NCI-H1694 (cell line): ENCODE results near the gene GNAS.

Source experiments
- DNase-seq: peaks from one replicate; lab custom pipeline; 2025; lab: John Stamatoyannopoulos, UW

The GNAS gene

DNA sequence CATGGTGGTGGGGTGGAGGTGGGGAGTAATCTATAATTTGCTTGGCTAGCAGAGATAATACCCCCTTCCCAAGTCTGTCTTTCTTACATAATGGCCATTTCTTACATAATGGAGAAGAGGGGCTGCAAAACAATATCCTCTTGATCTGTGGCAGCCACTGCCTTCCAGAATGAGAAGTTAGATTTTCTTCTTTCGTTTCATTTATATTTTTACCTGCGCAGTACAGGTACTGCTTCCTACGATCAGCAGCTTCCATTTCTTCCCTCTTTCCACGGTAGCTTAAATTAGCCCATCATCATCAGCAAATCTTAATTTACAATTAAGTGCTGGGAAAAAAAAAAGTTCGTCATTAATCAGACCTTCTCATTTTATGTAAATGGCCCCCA, 30.2 kb downstream of the GNAS start:
- DNase-seq, result no peak

DNA sequence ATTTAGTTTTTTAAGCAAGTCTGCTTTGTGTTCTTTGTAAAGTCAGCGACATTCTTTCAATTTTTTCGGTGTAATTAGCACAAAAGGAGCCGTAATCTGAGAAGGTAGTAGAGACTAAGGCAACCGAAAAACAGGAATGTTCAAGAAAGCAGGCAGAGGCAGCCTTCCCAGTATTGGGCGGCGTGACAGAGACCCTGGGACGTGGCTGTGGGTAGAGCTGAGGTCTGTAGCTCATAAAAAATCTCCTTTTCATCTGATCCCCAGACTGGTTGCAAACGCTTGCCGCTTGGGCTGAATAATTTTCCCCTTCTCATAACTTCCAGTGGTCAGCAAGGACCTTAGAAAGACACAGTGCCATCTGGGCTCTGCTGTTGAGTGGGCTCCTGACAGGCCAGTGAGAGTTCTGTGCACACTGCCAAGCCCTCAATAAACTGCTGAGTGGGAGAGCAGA, 30.8 kb downstream of the GNAS start:
- no peak for DNase-seq

DNA sequence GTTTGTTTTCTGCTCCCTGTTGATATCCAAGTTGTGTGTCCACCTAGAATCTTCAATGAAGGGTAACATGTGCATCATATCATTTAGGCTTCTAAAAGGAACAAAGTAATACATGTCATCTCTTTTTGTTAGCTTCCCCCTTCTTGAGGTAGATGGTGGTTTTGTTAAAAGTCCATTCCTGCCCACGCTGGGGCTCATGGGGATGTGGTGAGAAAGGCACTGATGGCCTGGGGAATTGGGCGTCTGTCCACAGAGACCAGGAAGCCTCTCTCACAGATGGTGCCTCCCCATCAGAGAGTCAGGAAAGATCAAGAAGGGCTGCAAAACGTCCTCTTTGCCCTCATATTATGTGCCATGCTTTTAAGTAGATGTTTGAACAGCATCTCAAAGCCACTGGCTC, 32.5 kb downstream of the GNAS start:
- DNase-seq, result no peak

DNA sequence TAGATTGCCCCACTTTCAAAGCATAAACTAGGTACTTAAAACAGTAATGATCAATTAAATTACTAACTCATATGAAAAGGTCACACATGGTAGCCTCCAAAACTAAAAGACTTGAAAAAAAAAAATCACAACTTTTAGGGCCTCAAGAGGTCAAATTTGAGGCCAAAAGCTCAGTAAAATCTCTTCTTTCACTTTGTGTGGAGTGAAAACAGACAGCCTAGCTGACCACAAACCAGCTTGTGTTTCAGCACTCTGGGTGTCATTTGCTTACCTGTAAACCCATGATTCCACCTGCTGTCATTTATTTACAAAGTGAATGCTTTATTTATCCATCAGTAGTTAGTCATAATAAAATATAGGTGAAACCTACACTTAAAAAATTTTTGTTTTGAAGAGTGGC, 34.0 kb downstream of the GNAS start:
- no peak for DNase-seq

DNA sequence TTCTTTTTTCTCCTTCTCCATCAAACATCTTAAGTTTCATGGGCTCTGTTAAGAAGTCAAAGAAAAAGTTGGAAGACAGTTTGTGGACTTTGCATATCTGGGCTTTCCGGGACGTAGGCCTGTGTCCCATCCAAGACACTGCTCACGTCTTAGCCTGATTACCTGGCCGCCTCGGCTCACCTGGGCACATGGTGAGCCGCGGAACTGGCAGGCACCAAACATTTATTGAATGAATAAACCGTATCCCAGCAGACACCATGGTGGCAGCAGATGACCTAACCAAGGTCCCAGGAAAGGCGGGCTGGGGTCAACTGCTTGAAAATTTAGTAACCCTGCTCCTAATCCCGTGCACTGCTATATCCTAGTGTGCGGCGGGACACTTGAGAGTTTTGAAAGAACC, 35.6 kb downstream of the GNAS start:
- no peak for DNase-seq

DNA sequence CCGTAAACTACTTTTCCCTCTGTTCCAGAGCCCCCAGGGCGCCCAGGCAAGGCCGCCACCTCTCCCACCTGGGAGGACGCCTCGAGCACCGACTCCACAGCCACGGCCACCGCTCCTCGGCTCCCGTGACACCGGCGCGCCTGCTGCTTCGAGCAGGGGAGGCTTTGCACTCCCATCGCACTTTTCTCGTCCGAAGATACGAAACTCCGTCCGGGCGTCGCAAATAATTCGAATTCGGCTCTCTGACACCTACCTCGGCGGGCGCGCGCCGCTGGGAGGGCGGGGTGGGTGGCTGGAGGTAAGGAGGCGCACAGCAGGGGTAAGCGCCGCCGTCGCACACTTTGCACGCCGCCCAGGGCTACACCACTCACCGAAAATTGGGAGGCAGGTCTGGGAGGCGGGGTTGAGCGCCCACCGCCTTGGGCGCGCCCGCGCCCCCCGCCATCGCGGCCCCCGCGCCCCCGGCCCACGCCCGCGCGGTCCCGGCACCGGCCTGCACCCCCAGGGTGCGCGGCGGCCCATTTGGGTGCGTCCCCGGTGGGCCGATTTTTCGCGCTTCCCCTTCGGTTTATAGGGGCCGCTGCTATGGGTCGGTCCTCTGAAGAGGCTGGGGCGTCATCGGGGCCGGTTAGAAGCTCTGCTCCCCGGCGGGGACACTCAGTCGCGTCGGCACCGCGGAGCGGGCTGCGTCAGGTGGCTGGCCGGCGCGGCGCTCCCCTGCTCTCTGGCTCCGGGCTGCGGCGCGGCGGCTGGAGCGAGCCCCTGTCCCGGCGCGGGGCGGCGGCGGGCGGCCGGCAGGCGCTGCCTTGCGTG, 36.2 kb downstream of the GNAS start:
- peak; percentile 53 for DNase-seq

DNA sequence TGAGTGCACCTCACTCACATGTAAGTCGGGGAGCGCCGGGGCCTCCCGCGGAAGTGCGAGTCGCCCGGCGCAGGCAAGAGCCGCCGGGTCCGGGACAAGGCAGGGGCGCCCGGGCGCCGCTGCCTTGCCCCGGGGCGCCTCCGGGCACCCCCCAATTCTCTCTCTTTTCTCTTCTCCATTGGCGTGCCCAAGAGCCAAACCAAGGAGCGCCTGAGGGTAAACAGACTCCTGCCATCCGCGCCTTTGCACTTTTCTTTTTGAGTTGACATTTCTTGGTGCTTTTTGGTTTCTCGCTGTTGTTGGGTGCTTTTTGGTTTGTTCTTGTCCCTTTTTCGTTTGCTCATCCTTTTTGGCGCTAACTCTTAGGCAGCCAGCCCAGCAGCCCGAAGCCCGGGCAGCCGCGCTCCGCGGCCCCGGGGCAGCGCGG, 36.8 kb downstream of the GNAS start:
- DNase-seq, result no peak

DNA sequence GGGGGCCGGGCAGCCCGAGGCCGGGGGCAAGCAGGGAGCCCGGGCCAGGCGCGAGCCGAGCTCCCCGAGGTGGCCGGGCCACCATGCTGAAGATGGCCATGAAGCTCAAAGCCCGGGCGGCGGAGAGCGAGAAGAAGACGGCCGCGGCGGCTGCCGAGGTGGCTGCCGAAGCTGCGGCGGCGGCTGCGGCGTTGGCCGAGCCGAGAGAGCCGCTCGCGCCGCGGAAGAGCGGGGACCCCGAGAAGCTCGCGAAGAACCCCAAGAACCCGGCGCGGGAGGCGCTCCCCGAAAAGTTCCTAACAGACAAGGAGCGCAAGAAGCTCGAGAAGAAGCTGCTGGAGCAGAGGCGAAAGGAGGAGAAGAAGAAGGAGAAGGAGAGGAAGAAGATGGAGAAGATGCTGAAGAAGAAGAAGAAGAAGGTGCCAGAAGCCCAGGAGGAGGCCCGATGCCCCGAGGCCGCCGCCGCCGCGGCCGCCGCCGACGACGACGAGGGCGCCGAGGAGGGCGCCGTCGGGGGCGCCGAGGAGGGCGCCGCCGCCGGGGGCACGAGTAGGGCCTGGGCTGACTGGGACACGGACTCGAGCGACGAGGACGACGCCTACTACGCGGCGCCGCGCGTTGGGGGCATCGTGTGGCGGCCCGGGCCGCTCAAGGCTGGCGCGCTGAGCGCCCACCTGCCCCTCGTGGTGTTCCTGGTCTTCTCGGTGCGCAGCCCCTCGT, 37.4 kb downstream of the GNAS start:
- no peak for DNase-seq

DNA sequence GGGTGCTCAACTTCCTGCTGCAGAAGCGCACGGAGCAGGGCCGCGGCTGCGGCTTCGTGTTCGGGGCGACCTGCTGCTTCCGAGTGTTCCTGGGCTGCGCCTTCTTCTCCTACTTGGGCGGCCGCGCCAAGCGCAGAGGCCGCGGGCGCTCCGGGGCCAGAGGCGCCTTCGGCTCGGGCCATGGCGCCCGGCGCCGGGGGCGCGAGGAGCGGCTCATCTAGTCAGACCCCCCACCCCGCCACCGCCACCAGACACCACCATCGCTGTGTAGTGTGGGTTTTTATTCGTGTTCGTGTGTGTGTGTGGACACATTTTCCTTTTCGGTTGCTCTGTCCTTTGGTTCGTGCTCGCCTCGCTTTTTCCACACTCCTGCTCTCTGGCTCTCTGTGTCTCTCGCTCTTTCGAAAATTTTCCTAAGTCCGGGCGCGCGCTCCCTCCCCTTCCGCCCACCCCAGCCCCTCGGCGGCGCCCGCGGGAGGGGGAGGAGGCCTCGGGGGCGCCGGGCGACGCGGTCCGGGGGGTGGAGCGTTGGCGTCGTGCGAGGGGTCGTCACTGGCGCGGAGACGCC, 38.1 kb downstream of the GNAS start:
- DNase-seq, result peak; percentile 50

DNA sequence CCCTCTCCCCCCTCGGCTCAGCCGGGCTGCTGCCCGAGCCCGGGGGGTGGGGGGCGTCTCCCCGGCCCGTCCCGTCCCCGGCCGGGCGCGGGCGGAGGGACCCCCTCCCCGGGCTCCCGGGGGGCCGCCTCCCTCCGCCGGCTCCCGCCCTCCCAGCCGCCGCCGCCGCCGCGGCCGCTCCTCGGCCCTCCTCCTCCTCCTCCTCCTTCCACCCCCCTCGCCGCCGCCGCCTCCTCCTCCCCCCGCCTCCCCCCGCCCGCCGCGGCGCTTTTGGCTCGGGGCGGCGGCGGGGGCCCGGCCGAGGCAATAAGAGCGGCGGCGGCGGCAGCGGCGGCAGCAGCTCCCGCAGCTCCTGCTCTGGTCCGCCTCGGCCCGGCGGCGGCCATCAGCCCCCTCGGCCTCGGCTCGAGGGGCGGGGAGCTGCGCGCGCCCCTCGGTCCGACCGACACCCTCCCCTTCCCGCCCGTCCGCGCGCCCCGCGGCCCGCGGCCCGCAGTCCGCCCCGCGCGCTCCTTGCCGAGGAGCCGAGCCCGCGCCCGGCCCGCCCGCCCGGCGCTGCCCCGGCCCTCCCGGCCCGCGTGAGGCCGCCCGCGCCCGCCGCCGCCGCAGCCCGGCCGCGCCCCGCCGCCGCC, 38.7 kb downstream of the GNAS start:
- no peak for DNase-seq

DNA sequence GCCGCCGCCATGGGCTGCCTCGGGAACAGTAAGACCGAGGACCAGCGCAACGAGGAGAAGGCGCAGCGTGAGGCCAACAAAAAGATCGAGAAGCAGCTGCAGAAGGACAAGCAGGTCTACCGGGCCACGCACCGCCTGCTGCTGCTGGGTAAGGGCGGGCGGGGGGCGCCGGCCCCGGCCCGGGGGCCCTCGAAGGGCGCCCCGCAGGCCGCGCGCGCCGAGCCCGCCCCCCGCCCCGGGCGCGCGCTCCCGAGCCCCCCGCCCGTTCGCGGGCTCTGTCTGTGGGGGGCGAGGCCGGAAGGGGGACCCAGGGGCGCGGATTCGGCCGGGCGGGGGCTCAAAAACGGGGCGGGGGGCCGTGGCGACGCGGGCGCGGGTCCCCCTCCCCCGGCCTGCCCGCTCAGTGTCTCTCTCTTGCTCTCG, 39.2 kb downstream of the GNAS start:
- DNase-seq, result no peak

DNA sequence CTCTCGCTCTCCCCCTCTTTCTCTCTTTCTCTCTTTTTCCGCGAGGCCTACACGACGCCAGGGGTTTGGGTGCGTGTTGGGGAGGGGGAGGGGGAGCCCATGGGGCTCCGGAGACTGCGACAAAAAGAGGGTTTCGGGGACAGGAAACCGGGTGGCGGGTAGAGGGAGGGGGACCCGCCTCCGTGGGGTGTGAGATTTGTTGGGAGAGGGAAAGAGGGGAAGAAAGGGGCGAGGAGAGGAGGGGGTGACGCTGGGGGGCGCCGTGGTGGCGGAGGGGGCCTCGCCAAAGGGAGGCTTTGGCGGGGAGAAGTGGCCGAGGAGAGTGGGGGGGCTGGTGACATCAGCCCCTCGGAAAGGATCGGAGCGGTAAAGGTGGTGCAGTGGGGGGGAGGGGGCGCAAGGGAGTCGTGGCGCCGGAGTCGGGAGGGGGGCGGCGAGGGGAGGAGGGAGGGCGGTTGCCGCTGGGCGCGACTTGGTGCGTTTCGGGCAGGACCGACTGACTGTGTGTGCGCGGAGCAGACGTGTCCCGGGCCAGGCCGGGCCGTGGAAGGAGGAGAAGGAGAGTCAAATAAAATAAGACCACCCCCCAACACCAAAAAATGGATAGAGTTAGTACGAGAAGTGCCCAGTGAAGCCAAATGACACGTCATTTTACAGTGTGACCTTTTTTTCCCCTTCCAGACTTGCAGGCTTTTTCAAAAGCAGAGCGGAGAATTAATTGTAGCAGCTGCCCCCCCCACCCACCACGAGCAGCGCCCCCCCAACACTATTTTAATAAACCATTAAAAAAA, 39.8 kb downstream of the GNAS start:
- peak; percentile 37 for DNase-seq

DNA sequence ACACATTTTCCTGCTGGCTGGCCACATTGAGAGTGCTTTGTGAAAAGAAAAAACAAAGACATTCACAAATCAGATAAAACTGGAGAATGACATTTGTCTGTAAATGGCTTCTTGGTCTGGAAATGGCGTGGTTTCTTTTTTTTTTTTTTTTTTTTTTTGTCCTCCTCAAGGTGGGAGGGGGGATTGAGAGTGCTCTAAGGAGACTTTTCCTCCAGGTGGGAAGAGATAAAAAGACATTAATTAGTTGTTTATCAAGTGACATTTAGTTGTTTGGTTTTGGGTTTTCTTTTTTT, 40.4 kb downstream of the GNAS start:
- peak; percentile 20 for DNase-seq

DNA sequence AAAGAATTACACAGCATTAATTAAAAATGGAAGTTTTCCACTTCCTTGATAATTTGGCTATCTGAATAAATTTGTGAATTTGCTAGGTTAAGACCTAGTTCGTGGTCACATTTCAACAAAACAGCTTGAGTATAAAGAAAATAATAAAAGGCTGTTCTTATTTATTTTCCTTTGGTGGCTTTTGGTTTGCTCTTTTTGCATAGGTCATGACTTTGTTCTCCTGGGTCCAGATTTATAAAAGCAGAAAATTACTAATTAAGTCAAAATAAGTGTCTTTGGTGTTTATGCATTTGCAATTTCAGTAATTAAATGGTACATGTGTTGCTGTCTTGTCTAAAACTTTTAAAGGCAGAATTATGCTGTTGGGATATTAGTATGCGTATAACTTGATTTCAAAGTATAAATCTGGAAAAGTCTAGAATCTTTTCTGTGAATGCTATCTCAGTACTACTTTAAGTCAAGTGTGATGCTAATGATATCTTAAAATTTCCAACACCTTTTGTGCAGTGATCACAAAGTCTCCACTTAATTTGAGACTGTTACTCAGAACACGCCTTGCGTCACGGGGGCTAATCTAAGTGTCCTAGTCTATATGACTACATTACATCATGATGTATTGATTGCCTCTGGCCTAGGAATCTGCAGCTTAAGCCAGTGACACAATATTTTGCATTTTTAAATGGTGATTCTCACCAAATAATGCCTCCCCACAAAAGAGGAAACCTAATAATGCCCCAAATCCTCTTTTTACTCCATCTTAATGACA, 41.0 kb downstream of the GNAS start:
- no peak for DNase-seq

DNA sequence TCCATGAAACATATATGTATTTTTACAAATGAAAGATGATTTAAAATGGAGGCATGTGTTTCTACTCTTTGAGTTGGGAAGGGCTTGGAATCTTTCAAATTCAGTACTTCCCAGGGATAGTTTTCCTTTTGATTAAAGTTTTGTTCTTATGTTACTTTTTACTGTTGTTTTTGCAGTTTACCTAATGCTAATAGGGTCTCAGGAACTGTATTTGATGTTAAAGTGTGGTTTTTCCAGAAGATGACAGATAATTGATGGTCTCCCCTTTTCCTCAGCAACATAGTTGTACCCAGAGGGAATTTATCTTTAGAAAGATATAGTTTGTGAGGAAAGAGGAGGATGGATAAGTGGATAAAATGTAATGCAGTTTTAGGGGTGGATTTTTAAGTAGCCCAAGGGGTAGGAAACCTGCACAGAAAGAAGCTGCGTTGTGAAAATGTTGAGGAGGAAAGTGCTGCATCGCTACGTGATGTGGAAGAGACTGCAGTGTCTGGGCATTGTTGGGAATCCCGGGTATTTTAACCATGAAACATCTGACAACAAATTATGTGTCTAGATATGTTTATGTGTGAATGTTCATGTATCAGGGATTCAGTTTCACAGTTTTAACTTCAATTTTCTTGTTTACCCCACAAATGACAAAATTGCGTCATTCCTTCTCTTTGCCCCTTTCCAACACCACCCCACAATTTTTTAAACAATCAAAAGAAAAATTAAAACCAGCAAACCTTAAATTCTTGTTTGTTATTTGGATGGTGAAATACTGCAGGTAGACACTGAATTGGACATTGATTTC, 42.3 kb downstream of the GNAS start:
- DNase-seq, result no peak

DNA sequence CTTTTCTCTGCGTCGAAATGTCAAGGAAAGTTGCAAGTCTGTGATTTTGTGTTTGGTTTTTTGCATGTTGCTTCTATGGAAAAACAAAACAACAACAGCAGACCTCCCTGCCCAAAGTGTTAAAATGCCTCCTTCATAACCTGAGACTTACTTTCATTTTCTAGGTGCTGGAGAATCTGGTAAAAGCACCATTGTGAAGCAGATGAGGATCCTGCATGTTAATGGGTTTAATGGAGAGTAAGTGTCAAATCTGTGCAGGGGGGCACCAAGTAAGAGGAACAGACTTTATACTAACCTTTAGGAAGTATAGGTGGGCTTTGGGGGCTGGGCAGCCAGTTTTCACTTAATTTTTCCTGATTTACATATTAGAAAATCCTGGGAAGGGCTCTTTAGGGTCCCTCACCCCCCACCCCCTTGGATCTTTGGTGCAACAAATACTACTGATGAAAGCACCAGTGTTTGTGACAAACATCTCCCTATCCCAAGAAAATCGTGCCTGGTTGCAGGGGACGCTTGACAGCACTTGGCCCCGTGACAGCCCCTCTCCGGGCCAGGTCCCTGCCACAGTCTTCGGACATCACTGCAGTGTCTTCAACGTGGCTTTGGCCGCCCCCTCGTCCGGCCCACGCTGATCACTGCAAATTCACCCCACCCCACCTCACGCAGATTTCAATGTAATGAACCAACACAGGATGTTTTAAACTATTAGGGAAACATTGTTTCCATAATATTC, 43.1 kb downstream of the GNAS start:
- no peak for DNase-seq

DNA sequence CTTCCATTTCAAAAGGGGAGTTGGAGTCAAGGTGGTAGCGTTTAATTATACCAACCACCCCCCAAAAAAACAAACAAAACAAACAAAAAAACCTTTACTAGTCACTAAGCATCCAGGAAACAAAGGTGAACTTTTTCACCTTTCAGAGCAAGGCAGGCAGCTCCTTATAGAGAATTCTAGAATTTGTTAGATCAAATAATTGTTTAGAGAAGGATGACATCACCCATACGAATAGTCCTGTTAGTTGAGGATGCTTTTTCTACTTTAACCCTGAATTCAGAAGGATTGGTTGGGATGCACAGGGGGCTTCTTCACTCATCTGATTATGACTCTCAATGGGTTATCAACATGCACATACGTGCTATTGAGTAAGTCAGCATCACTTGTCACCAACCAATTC, 44.3 kb downstream of the GNAS start:
- DNase-seq, result no peak

DNA sequence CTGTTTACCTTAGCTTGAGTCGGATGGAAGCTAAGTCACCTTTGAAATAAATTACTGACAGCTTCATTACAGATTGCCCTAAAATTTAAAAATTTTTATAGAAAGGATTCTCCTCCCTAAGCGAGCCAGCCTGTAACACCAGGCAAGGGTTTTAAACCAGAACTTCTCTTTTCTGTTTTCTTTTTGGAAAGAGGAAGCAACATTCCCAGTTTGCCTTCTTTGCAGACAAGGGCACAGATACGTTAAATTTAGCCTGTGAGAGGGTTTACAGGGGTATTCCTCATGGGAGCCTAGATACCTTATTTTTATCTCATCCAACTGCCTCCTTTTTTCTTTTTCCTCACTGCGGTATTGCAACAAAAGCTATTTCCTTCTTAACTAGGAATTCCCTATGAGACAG, 45.0 kb downstream of the GNAS start:
- no peak for DNase-seq

DNA sequence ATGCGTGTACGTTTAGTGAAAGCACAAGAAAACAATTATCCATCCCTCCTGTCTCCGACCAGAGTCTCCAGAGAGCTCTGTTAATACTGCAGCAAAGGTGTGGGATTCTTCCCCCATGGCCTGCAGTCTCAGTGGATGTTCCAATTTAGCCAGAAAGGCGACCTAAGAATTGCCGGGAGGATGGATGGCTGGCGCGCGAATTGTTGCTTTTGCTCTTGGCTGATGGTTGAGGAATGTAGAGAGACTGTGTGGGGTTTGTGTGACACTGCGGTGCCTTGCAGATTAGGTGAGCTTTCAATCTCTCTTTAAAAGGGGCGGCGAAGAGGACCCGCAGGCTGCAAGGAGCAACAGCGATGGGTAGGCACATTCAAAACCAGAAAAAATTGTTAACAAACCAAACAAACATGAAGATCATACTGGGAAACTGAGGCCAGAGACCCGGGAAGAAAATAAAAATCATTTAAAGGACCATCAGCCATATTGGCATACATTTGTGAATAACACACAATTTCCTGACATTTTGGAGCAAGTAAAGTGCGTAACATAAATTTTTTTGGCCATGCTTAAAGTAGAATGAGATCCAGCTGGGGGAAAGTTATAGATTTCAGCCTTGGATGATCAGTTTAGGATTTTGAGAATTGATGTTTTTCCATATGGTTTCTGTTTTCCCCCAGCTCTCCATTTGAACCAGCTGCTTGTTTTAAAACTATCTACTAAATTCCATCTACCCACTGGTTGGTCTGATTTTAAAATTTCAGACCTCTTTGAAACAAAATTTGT, 46.3 kb downstream of the GNAS start:
- no peak for DNase-seq
